Forelimb muscle (tissue), 1 donor: ENCODE data around the gene KLHL29. TPM values are rescaled to one million over a fixed set of nuclear protein-coding genes. Genes with fewer than 3 reads are reported as not detected.

Experiments
- DNase-seq: peaks from one replicate; pipeline ENCODE4 v3.0.0-alpha.2; 2013; ENCODE audit warnings: low read depth
- polyA plus RNA-seq: library from polyadenylated mRNA; unstranded; fragments of 120-200 nt; gene quantifications from one replicate; pipeline ENCODE4 v1.2.1, GENCODE V29; 2013; ENCODE audit not compliant: insufficient read length

KLHL29 gene
- polyA plus RNA-seq, 1 donor = 7.3 TPM

DNA sequence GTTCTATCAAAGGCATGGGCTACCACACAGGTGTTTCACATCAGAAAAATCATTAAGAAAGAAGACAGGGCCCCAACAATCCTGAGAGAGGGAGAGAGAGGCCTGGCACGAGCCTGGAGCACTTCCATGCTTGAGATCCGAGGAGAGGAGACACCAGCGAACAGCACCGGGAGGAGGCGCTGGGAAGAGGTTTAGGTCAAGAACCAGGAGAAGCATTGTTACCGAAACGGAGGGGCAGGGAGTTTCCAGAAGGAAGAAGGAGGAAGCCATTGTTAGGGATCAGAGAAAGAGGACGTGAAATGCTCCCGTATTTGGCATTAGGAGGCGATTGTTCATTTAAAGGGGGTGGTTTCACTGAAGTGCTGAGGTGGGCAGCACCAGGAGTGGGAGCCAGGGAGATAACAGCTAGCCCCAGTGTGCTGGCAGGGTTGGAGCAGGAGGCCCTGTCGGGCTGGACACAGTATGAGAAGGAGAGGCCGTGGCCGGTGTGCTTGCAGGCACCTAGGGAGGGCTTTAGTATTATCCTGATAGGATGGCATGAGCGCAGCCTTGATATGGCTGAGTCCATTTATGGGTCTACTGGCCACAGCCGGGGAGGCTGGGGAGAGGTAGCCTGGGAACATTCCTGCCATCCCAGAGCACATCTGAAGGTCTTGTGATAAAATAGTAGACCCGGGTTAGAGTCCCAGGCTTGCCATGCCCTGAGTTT, 244.9 kb downstream of the KLHL29 start:
- DNase-seq = no peak

DNA sequence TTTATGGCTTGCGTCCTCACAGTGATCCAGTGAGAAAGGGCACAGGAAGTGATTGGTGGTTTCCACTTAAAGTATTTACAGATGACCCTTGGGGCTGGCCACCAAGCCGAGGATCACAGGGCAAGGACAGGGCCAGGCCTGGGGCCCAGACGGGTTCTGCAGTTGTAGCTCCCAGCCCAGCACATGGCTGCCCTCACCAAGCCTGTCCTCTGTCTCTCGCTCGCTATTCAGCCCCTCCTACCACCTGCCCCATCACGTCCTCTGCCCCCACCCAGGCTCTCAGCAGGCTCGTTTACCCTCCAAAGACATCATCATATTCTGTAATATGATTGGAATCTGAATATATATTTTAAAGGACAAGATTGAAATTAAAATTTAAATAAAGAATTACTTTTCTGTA, 246.0 kb downstream of the KLHL29 start:
- no peak for DNase-seq

DNA sequence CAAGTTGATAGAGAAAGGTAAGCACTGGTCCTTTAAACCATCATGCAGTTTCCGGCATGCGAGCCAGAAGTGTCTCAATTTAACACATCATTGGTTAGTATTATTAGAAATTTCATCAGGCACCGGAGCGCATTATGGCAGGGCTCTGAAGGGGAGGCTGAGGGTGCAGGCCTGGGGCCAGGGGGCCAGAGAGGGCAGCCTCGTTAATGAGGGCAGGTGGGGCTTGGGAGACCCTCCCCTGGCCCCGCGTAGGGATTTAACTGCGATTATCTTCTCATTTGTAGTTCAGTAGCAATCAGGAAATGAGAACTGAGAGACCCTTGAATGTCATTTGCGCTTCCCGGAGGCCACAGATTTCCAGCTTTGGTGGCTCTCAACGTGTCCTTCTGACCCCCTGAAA, 246.4 kb downstream of the KLHL29 start:
- DNase-seq = no peak

DNA sequence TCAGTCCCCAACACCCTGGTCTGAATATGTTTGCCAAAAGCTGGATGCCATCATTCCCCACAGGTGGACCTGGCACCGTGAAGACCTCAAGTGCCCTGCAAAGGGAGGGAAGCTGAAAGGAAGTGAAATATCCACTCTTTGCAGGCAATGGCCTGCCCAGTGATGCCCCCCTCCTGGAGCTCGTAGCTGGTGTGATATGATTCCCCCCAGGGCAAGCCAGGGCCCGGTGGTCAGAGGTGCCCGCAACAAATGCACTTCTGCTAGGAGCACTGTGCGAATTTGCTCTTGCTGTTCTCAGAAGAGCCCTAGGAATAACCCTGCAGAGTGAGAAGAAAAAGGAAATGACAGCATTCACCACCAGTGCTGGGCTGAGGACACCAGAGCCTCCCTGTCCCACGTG, 247.4 kb downstream of the KLHL29 start:
- DNase-seq = no peak

DNA sequence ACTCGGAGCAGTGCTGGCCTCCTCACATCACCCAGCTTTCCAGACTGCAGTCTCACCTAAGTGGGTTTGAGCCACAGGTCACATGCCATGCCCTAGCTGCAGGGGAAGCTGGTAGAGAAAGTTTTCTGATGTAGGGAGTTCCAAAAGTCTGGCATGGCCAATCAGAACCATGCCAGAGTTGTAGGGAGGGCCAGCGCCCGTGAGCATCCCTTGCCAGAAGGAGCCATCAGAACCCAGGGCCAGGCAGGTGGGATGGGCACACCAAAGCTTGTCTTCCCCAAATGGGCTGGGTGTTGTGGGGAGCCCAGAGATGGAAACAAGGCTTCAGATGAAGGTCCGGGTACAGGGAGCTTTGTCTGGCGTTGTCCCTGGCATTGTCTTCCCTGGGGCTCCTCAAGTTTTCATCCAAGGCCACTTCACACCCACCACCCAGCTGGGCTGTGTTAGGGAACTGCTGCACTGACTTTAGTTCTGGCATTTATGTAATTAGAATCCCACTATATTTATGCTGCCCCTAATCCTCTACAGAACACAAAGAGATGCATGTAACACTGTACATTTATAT, 247.9 kb downstream of the KLHL29 start:
- DNase-seq = no peak

DNA sequence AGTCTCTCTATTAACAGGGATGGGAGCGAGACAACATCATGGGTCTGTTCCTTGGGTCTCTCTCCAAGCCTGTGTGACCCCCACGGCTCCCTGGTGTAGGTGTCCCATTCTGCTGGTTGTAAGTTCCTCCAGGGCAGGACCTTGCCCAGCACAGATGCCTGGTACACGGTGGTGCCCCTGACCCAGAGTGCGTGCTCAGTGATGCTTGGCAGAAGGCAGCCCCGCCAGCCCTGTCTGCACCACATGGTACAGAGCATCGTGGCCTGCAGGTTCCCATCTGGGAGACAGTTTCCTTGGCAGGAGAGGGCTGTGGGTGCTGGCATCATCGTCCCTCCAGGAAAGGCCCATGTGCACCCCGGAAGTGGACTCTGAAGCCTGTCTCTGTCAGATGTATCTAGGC, 249.0 kb downstream of the KLHL29 start:
- DNase-seq = no peak

DNA sequence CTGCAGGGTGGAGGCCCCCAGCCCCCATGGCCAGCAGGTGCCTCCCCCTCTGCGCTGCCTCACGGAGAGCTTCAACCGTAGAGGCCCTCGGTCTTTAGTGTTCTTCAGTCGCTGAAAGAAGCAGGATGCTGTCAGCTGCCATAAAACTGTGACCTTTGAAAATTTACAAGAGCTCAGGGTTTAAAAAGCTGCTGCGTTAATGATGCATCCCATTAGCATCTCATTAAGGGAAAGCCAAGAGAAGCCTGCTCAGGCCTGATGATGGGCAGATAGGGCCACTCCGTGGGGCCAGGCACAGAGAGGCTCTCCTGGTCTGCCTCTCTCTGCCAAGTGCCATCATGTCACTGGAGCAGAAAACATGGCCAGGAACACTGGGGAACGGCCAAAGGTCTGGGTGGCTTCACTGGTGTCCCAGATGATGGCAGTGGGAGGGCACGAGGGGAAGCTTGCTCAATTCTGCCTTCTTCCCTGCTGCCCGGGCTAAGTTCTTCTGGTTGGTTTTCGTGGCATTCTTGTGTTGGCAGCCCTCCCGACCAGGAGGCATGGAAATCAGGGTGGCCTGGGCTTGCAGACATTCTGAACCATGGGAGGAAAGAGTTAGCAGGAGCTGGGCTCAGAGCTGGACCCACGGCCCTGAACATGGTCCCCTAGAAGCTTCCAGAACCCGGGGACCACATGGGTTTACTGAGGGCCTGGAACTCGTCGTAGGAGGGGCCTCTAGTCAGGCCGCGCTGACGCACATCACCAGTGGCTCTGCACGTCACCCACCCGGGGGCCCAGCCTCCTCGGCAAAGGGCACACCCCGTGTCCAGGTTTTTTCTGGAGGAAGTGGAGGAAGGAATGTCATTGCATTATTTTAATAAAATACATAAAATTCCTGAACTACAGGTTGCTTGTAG, 250.7 kb downstream of the KLHL29 start:
- DNase-seq = no peak

DNA sequence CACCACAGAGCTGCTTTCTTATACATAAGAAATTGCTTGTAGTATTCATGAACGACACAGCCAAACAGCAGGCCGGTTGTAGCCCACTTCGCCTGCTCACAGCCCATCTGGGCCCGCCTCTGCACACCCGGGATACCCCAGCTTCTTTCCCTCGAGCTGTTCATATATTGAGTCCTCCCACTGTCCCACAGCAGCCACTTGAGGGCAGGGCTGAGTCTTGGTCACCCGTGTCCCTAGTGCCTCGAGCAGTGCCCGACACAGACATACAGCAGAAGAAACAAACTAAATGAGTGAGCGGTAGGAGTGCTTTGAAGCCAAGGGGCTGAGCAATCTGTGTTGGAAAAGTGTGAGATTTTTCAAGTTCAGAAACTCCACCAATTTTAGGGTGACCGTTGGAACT, 251.4 kb downstream of the KLHL29 start:
- DNase-seq = no peak

DNA sequence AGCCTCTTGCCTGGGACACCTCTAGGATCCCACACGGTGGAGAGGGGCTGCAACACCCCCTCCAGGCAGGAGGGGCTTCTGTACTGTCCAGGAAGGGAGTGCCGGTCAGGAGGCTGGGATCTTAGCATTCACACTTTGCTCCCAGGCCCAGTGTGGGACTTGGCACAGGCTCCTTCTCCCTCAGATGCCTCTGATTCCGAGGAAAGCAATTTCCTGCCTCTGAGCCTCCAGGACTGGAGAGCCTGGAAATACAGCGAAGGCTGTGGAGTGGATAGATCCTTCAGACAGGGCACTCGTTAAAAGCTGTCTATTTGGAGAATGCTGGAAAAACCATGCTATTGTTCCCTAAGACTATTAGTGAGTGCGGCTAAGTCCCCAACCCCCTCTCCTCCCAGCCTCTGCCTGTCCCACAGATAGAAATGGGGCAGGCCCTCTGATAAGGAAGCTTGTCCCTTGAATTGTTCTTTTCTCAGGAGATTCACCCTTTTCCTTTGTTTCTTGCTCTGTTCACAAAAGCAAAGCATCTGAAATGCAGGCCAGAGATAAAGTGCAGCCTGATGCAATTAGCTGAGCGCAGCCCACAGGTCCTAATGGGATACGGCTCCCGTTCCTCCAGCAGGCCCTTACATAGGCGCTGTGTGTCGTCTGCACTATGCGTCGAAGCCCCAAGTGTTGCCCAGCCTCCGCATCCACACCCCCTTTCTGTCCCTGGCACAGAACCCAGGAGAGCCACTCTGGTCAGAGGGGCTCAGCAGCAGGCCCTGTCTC, 252.2 kb downstream of the KLHL29 start:
- no peak for DNase-seq

DNA sequence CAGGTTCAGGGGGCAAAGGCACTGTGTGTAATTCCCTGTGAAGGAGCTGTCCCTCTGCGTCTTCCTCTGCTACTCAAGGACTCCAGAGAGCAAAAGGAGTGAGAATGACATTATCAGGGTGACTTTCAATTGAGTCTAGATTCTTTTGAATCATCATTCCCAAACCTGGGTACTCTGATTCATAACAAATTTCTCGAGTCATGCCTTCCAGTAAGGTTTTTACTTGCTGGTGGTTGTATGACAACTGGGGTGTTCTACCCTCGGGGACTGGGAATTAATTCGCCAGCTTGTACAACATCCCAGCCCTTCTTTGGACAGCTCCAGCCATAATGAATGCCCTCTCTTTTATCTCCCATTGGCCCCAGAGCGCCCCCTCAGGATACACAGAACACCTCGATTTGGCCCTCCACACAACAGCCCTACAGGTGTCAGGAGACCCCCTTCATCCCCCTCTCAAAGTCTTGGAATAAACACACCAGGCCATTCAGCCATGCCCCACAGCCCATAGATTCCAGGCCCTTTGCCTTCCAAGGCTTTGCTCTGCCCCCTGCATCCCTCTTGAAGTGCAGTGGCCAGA, 254.5 kb downstream of the KLHL29 start:
- no peak for DNase-seq

DNA sequence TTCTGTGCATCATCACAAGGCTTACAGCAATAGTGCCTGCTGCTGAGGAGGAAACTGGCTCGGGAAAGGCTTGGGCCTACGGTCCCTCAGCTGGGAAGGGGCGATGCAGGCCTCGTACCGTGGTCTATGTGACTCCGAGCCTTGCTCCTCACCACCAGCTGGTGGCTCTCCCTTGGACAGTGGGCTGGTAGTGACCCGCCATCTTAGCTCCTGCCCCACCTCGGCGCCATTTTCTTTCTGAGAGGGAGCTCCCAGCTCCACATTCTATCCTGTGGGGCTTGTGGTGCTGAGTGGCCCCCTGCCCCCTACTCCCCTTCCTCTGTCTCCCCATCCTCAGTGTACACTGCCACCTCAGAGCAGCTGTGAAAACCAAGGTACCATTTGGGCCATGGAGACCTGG, 255.7 kb downstream of the KLHL29 start:
- DNase-seq = no peak

DNA sequence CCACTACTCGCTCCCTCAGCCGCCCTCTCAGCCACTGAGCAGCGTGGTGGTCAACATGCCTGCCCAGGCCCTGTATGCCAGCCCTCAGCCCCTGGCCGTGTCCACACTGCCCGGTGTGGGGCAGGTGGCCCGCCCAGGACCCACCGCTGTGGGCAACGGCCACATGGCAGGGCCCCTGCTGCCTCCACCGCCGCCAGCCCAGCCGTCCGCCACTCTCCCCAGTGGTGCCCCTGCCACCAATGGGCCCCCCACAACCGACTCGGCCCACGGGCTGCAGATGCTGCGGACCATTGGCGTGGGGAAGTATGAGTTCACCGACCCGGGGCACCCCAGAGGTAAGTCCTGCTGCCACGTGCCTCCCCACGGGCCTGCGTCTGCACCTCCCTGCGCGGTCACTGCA, 257.5 kb downstream of the KLHL29 start:
- DNase-seq = no peak

DNA sequence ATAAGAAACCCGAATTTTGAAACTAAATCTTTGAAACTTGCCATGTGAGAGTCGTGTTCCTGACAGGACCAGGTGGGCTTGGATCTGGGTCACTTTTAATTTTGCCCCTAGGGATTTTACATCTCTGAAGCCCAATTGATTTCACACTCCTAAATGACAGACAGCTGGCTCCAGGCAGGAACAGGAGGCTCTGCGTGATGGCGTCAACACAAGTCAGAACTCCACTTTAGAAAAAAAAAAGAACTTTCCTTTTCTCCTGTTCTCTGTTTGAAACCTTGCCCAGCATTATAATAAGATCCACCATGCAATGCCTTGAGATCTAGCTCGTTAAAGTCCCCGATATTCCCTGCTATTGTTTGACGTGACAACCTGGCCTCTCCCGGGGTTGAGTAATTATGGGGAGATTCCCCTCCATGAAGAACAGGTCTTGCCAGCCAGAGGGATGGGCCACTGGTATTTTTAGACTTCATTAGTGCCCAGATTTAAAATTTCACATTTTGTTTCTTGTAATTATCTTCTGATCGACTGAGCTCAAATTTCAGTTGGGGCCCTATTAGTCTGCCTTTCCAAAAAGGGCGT, 260.3 kb downstream of the KLHL29 start:
- DNase-seq = no peak

DNA sequence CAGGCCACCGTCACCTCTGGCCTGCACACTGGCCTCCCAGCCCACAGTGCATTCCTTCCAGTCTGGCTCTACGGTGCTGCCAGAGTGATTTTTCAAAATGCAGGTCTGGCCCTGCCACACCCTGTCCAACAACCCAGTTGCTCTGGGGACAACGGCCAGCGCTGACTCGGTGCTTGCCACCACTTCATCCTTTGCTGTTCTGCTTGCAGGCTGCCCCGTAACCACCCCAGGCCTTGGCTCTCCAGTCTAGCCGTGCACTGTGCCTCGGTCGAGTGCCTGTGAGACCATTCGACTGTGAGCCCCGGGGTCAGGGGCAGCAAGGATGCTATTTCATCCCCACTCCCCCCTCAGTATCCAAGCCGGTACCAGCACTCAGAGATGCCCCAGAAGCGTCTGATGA, 262.6 kb downstream of the KLHL29 start:
- DNase-seq = no peak

DNA sequence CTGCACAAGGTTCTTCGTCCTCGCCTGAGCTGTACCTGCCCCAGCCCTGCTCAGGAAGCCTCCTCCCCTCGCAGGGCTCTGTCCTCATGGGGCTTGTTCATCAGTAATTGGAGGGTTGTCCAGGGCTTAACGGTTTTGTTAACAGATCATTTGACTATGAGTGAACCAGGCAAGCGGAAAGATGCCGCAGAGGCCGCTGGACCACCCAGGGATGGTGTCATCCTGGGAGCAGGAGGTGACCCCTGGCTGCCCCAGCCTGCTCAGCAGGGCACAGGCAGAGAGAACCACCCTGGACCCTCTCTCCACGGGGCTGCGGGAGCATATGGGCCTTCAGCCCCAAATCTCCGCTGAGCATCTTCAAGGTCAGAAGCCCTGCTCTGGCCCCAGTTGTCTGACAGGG, 264.3 kb downstream of the KLHL29 start:
- DNase-seq = no peak

DNA sequence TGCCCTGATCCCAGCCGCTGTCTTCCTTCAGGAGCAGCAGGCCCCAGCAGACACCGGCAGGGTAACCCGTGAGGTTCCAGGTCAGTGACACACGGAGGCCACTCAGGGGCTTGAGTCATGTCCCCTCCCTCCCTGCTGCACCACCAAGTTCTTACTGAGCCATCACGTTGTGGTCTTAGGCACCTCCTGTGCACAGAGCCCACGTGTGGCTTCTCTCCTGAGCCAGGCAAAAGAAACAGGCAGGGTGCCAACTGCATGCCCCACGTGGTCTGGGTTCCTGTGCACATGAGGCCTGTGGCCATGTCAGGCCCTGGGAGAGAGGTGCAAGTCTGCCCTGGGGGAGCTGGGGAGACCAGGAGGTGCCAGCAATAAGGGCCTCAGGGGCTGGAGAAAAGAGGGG, 264.8 kb downstream of the KLHL29 start:
- no peak for DNase-seq

DNA sequence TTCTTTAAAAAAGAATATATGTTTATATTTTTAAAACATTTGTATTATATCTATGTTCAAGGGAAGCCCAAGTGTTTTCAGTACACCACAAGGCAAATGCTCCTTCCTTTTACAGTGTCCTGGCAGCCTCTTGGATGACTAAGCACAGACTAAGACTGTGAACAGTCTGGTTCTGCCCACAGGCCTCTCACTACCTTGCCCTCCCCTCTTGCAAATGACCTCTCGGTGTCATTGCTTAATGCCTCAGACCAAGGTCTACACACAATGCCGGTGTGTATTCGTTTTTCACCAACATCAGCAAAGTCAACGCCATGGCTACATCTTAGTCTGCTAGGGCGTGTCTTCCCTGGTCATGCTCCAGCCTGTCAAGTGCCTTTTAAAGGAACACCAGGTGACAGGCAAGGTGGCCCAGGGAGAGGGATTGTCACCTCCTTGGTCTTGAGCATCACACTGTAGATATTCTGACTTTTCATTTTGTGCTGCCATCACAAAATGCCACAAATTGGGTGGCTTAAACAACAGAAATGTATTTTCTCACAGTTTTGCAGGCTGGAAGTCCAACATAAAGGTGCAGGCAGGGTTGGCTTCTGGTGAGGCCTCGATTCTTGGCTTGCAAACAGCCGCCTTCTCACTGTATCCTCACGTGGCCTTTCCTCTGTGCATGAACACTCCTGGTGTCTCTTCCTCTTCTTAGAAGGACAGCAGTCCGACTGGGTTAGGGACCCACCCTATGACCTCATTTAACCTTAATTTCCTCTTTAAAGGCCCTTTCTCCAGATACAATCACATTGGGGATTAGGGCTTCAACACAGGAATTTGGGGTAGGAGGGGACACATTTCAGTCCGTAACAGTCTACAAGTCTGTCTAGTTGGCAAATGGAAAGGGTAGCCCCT, 266.5 kb downstream of the KLHL29 start:
- DNase-seq = no peak

DNA sequence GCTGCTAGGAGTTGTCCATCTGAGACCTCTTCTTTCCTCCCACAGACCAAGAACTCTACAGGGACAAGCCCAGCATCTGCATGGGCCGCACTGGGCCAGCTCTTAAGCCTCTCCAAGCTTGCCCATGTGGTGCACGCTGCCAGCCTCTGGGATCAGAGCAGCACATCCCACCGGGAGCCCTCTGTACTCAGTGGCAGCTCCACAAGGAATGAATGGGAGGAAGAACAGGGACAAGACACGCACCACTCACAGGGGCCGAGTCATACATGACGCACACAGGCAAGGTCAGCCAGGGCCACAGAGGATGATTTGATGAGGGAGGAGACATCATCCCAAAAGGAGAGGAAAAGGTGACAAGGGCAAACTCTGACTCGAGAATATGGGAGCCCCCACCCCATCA, 268.3 kb downstream of the KLHL29 start:
- DNase-seq = no peak

DNA sequence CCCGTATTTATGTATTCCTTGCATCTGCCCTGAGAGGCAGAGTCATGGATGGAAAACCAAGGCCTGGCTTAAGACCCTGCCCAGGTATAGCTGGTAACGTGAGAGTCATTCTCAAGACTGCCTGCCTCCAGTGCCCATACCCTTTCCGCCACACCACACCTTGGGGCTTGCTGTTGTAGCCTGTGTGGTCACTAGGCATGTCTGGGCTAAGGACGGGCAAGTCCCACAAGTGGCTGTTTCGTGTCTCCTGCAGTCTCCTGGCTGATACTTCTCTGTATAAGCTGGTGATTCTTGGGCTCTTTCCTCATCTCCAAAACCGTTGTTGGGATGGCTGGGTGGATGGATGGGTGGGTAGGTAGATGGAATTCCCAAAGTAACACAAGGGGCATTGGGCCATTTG, 269.8 kb downstream of the KLHL29 start:
- DNase-seq = no peak

DNA sequence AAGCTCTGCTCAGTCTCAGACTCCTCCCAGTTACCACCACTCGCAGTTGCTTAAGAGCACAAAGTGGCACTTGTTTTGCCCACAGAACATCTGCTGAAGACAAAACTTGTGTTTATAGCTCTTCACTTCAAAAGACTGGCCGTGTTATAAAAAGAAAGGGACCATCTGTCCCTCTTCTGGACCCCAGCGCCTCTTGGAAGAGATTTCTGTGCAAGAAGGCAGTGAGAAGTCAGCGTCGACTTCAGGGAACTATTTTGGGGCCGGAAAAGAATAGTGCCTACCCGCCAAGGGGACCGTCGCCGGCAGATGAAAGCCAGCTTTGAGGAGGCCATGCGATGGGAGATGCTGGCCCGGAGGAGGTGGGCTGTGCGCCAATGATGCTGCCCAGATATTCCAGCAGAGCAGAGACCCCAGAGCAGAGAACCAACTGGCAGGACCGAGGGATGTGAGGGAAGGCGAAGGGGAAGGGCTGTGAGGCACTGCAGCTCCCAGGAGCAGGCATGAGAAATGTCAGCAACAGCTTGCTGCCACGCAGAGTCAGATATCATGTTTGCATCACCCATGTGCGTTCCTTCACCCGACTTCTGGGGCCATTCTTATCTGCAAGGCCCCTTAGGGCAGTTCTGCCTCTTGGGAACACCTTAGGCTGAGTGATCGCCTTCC, 271.1 kb downstream of the KLHL29 start:
- no peak for DNase-seq
